Lower leg skin (tissue), 3 donors: ENCODE results near the gene CRYL1.

Experiments
- POLR2A ChIP-seq, 2 donors: fragments of 450-650 bp; IDR thresholded peaks; one replicate each; pipeline ENCODE4 v1.6.1; 2016 to 2017; ENCODE audit warnings: antibody characterized with exemption in 2 of 2, mild to moderate bottlenecking in 1 of 2, moderate library complexity in 1 of 2
- TF ChIP-seq, protein P1 (sequence below), 3 donors: fragments of 450-650 bp; IDR thresholded peaks; one replicate each; pipeline ENCODE4 v1.5.1; 2016; ENCODE audit warnings: antibody characterized with exemption in 3 of 3, mild to moderate bottlenecking in 3 of 3, moderate library complexity in 2 of 3

GRCh38 chr13:20457670-20458069 is 68.0 kb downstream of the CRYL1 start:
- TF ChIP-seq, protein P1, sequence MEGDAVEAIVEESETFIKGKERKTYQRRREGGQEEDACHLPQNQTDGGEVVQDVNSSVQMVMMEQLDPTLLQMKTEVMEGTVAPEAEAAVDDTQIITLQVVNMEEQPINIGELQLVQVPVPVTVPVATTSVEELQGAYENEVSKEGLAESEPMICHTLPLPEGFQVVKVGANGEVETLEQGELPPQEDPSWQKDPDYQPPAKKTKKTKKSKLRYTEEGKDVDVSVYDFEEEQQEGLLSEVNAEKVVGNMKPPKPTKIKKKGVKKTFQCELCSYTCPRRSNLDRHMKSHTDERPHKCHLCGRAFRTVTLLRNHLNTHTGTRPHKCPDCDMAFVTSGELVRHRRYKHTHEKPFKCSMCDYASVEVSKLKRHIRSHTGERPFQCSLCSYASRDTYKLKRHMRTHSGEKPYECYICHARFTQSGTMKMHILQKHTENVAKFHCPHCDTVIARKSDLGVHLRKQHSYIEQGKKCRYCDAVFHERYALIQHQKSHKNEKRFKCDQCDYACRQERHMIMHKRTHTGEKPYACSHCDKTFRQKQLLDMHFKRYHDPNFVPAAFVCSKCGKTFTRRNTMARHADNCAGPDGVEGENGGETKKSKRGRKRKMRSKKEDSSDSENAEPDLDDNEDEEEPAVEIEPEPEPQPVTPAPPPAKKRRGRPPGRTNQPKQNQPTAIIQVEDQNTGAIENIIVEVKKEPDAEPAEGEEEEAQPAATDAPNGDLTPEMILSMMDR (IDR thresholded peaks at IDR 0.05): no peak
- no peak for TF ChIP-seq POLR2A (IDR thresholded peaks at IDR 0.05)
